H1 (cell line): ENCODE results near the gene MICA. TPM values are rescaled to one million over a fixed set of nuclear protein-coding genes. Genes with fewer than 3 reads are reported as not detected.
A peak's percentile ranks its signal among the peaks of the same experiment; 100 is the strongest.

Experiments used
- CTCF ChIA-PET: fragments of 300-600 bp; sonication (Branson Sonifier 250); formaldehyde crosslinking; loops from one replicate; lab custom pipeline; 2021; ENCODE audit not compliant: partially characterized antibody; lab: Charles Lee
- POLR2A ChIA-PET: fragments of 300-600 bp; sonication (Branson Sonifier 250); formaldehyde crosslinking; loops from one replicate; lab custom pipeline; 2021; ENCODE audit warnings: inconsistent platforms; ENCODE audit not compliant: partially characterized antibody; lab: Charles Lee
- DNase-seq, 2 experiments: peaks; one replicate each; pipeline versions ENCODE4 v3.0.0 to v3.0.0-alpha.2; 2010 to 2022; ENCODE audit warnings: low spot score in 2 of 2, low read depth in 1 of 2, mixed read lengths in 1 of 2
- FAIRE-seq: peaks from 2 replicates; lab custom pipeline; 2011; peaks lifted over from hg19 to GRCh38; lab: Jason Lieb, UNC
- H2AFZ ChIP-seq: 2 replicates; pipeline ENCODE4 v1.8.1; 2012; ENCODE audit warnings: low read length, inconsistent platforms
- H2AK5ac ChIP-seq: 2 replicates; pipeline ENCODE4 v1.6.1; 2013; ENCODE audit warnings: low read depth, low read length
- H2BK120ac ChIP-seq: replicated peaks from 2 replicates; pipeline ENCODE3; 2013; ENCODE audit warnings: low read depth, low read length, inconsistent platforms
- H2BK12ac ChIP-seq: 2 replicates; pipeline ENCODE4 v1.6.1; 2013; ENCODE audit warnings: low read depth, low read length
- H2BK15ac ChIP-seq: 2 replicates; pipeline ENCODE4 v1.6.1; 2013; ENCODE audit warnings: low read length
- H2BK20ac ChIP-seq: 2 replicates; pipeline ENCODE4 v1.6.1; 2013; ENCODE audit warnings: low read length
- H2BK5ac ChIP-seq: 2 replicates; pipeline ENCODE4 v1.6.1; 2013; ENCODE audit warnings: low read depth, low read length
- H3K14ac ChIP-seq: 2 replicates; pipeline ENCODE4 v1.6.1; 2013; ENCODE audit warnings: inconsistent platforms; ENCODE audit not compliant: insufficient read length
- H3K18ac ChIP-seq: 2 replicates; pipeline ENCODE4 v1.6.1; 2013; ENCODE audit warnings: low read length; ENCODE audit errors: extremely low read depth
- H3K23ac ChIP-seq: 2 replicates; pipeline ENCODE4 v1.6.1; 2013; ENCODE audit warnings: inconsistent platforms; ENCODE audit not compliant: insufficient read length
- H3K23me2 ChIP-seq: 2 replicates; pipeline ENCODE4 v1.6.1; 2013; ENCODE audit warnings: low read depth, low read length
- H3K27ac ChIP-seq: 2 replicates; pipeline ENCODE4 v1.6.1; 2011; ENCODE audit warnings: low read depth, low read length, inconsistent platforms
- H3K27me3 ChIP-seq, 4 experiments: replicated peaks in 1 of 4; 1 replicate in 1 of 4; 2 replicates in 3 of 4; pipeline versions ENCODE4 v1.6.1 to v1.8.1; 2011 to 2013; ENCODE audit warnings: low read length in 3 of 4, mild to moderate bottlenecking in 3 of 4, inconsistent platforms in 2 of 4, mixed read lengths in 2 of 4, moderate library complexity in 1 of 4; ENCODE audit not compliant: control insufficient read depth in 3 of 4, insufficient read depth in 3 of 4; ENCODE audit errors: extremely low read depth in 1 of 4
- H3K36me3 ChIP-seq, 4 experiments: 2 replicates each; pipeline versions ENCODE4 v1.6.1 to v1.8.1; 2011 to 2013; ENCODE audit warnings: mild to moderate bottlenecking in 4 of 4, low read length in 3 of 4, moderate library complexity in 2 of 4, control low read depth in 1 of 4, inconsistent platforms in 1 of 4; ENCODE audit not compliant: insufficient read depth in 4 of 4, control insufficient read depth in 2 of 4
- H3K4ac ChIP-seq: replicated peaks from 2 replicates; pipeline ENCODE3; 2013; ENCODE audit warnings: low read length, low read depth, mixed read lengths, inconsistent platforms; ENCODE audit not compliant: insufficient read length
- H3K4me1 ChIP-seq, 4 experiments: replicated peaks in 1 of 4; 1 replicate in 1 of 4; 2 replicates in 3 of 4; pipeline versions ENCODE4 v1.6.1 to v1.8.1; 2011 to 2013; ENCODE audit warnings: low read length in 3 of 4, inconsistent platforms in 2 of 4, mixed read lengths in 1 of 4; ENCODE audit not compliant: insufficient read depth in 4 of 4, control insufficient read depth in 3 of 4
- H3K4me2 ChIP-seq, 2 experiments: 2 replicates each; pipeline versions ENCODE4 v1.6.1 to v1.8.1; 2011 to 2013; ENCODE audit warnings: low read depth in 2 of 2, low read length in 2 of 2, control low read depth in 1 of 2, inconsistent platforms in 1 of 2, mild to moderate bottlenecking in 1 of 2; ENCODE audit not compliant: insufficient read depth in 1 of 2
- H3K4me3 ChIP-seq, 4 experiments: fragments of 200-600, 300-600 bp in 1 of 4; sonication (generic), shearing (Covaris generic), sonication (Bioruptor Twin) in 1 of 4; 2 replicates each; pipeline versions ENCODE4 v1.5.1 to v1.8.1; 2011 to 2016; ENCODE audit warnings: low read length in 4 of 4, low read depth in 3 of 4, control low read depth in 2 of 4, inconsistent platforms in 2 of 4, mild to moderate bottlenecking in 2 of 4, mixed read lengths in 1 of 4, moderate library complexity in 1 of 4; ENCODE audit not compliant: insufficient read depth in 2 of 4; ENCODE audit errors: extremely low read depth in 1 of 4
- H3K56ac ChIP-seq: replicated peaks from 2 replicates; pipeline ENCODE3; 2013; ENCODE audit warnings: low read depth, mild to moderate bottlenecking, mixed read lengths, low read length, inconsistent platforms; ENCODE audit not compliant: insufficient read length
- H3K79me1 ChIP-seq: 2 replicates; pipeline ENCODE4 v1.6.1; 2013; ENCODE audit warnings: low read depth, low read length, control low read depth
- H3K79me2 ChIP-seq, 2 experiments: 2 replicates each; pipeline versions ENCODE4 v1.6.1 to v1.8.1; 2012 to 2013; ENCODE audit warnings: low read length in 2 of 2, mild to moderate bottlenecking in 2 of 2, inconsistent platforms in 1 of 2; ENCODE audit not compliant: insufficient read depth in 2 of 2, control insufficient read depth in 1 of 2
- H3K9ac ChIP-seq, 4 experiments: replicated peaks in 1 of 4; 1 replicate in 1 of 4; 2 replicates in 3 of 4; pipeline versions ENCODE4 v1.6.1 to v1.8.1; 2011 to 2013; ENCODE audit warnings: low read depth in 3 of 4, low read length in 3 of 4, control low read depth in 2 of 4, mild to moderate bottlenecking in 2 of 4, moderate library complexity in 2 of 4, inconsistent platforms in 1 of 4; ENCODE audit errors: extremely low read depth in 1 of 4
- H3K9me3 ChIP-seq, 2 experiments: 2 replicates each; pipeline versions ENCODE4 v1.6.1 to v1.8.1; 2012 to 2013; ENCODE audit warnings: mild to moderate bottlenecking in 2 of 2, moderate library complexity in 2 of 2, control low read depth in 1 of 2, inconsistent platforms in 1 of 2, low read depth in 1 of 2, low read length in 1 of 2, mixed read lengths in 1 of 2; ENCODE audit not compliant: insufficient read depth in 2 of 2
- H4K20me1 ChIP-seq, 2 experiments: replicated peaks in 1 of 2; 2 replicates each; pipeline versions ENCODE3 to v1.8.1; 2011 to 2013; ENCODE audit warnings: inconsistent platforms in 2 of 2, low read length in 2 of 2, mild to moderate bottlenecking in 1 of 2; ENCODE audit not compliant: insufficient read depth in 2 of 2, control insufficient read depth in 1 of 2
- H4K5ac ChIP-seq: 2 replicates; pipeline ENCODE4 v1.6.1; 2013; ENCODE audit warnings: low read length, low read depth, mixed read lengths, inconsistent platforms; ENCODE audit not compliant: insufficient read length
- H4K8ac ChIP-seq: 2 replicates; pipeline ENCODE4 v1.8.0; 2013; ENCODE audit warnings: mild to moderate bottlenecking, moderate library complexity, low read length, inconsistent platforms; ENCODE audit not compliant: insufficient read depth; ENCODE audit errors: extremely low read depth
- H4K91ac ChIP-seq: replicated peaks from 2 replicates; pipeline ENCODE3; 2013; ENCODE audit warnings: low read length, mixed read lengths, inconsistent platforms; ENCODE audit not compliant: insufficient read length
- CBX8 ChIP-seq: fragments of 300-800, 300-1000 bp; sonication (generic); IDR thresholded peaks from 2 replicates; pipeline ENCODE4 v1.7.1; 2016; ENCODE audit warnings: low read depth, low read length, borderline replicate concordance
- HDAC6 ChIP-seq: IDR thresholded peaks from one replicate; pipeline ENCODE4 v1.7.1; 2012; ENCODE audit warnings: low read depth, mild to moderate bottlenecking, inconsistent platforms, low read length, moderate library complexity
- KDM5A ChIP-seq: fragments of 200-600 bp; IDR thresholded peaks from 2 replicates; pipeline ENCODE4 v1.7.1; 2012; ENCODE audit warnings: mild to moderate bottlenecking, low read length, inconsistent platforms, mixed read lengths
- SRF ChIP-seq: IDR thresholded peaks from 2 replicates; pipeline ENCODE4 v1.6.1; 2011; ENCODE audit warnings: mild to moderate bottlenecking, low read depth, low read length, moderate library complexity
- TBP ChIP-seq: IDR thresholded peaks from 2 replicates; pipeline ENCODE4 v1.6.1; 2011; ENCODE audit warnings: low read depth, low read length, improper control_type of control experiment
- WGBS, 2 experiments: shearing (Covaris generic) in 1 of 2; methylation state at CpG; one replicate each; pipeline versions ENCODE4 v1.1.6 to v1.1.7; 2013 to 2015; ENCODE audit warnings: low lambda C conversion rate in 2 of 2, mixed read lengths in 2 of 2, inconsistent platforms in 1 of 2, low coverage in 1 of 2, missing lambda C conversion rate in 1 of 2; ENCODE audit not compliant: insufficient replicate concordance in 2 of 2, insufficient coverage in 1 of 2, insufficient read length in 1 of 2; ENCODE audit errors: extremely low coverage in 1 of 2, missing lambda C conversion rate in 1 of 2; 5-methylcytosine and 5-hydroxymethylcytosine counted together
- polyA plus RNA-seq, 7 experiments: library from polyadenylated mRNA; depleted of rRNA in 3 of 7; stranded (reverse) in 5 of 7; unstranded in 2 of 7; fragments of >200 nt in 5 of 7; fragments of 200-250 nt in 2 of 7; gene quantifications; 1 replicate in 5 of 7; 2 replicates in 1 of 7; 4 replicates in 1 of 7; pipeline versions ENCODE4 v1.2.1 to v1.2.3, GENCODE V29; 2011 to 2013; ENCODE audit warnings: missing spikeins in 2 of 7, mixed read lengths in 2 of 7
- total RNA-seq: library from RNA; stranded (reverse); fragmentation: NEBNext Ultra II Directional; extraction: Animal tissue kit (Norgen Biotek cat#: 25700); gene quantifications from 2 replicates; pipeline ENCODE4 v1.2.1, GENCODE V29; 2021

The MICA gene
- total and polyA plus RNA-seq, 2 of the 8 experiments (the other 6 are each of a cell fraction or from before 2014, with no cell fraction given) = 12.5 to 16.3 TPM

- no peak overlapping the region for H3K56ac ChIP-seq
- no peak overlapping the region for H3K23ac ChIP-seq
- 94% methylated on average over 5 of the region's 5 CpGs; no CpG with 5 or more reads in 1 of the 2 experiments for WGBS, 2 experiments
- no peak overlapping the region for H3K27ac ChIP-seq
- no peak overlapping the region for H2BK120ac ChIP-seq
- no peak overlapping the region for H2AFZ ChIP-seq
- peaks cover 0 to 28% (median 15%) of the 10 kb centered on the region in 4 experiments; a peak in 6 of 8 replicates for H3K36me3 ChIP-seq
- no peak overlapping the region for H3K4me2 ChIP-seq
- H2AK5ac ChIP-seq = no peak overlapping the region
- CTCF ChIA-PET = interaction anchor here (1.0 to 1.5 kb wide), 2 partner anchors 9 to 26 kb away, joined by 4 read pairs; no protein-coding TSS in a partner anchor
- H3K9ac ChIP-seq = no peak overlapping the region; a peak in 1 of 7 replicates
- H4K5ac ChIP-seq = no peak overlapping the region
- no peak overlapping the region for H2BK15ac ChIP-seq
- H4K8ac ChIP-seq = no peak overlapping the region
- H3K79me1 ChIP-seq = no peaks in the 10 kb centered on the region
- FAIRE-seq (no peak), DNase-seq (peak in 1 of 2 experiments; percentile 33)
- no peak overlapping the region for H2BK12ac ChIP-seq
- no peaks in the 10 kb centered on the region for H3K23me2 ChIP-seq
- H3K4me1 ChIP-seq = no peaks in the 10 kb centered on the region
- H2BK20ac ChIP-seq = no peak overlapping the region
- POLR2A ChIA-PET = interaction anchor here (0.9 to 1.3 kb wide), 2 partner anchors 13 to 17 kb away, joined by 3 to 4 read pairs; partner anchors contain the start of gene MICA
- H3K18ac ChIP-seq = no peak overlapping the region
- H3K4me3 ChIP-seq = no peak overlapping the region
- H3K14ac ChIP-seq = no peak overlapping the region
- no peak overlapping the region for H3K4ac ChIP-seq
- no peak overlapping the region for H2BK5ac ChIP-seq
- peaks cover 3 to 4% of the 10 kb centered on the region in 2 experiments for H4K20me1 ChIP-seq
- H3K9me3 ChIP-seq = no peaks in the 10 kb centered on the region
- no peak overlapping the region for H4K91ac ChIP-seq
- no peaks in the 10 kb centered on the region for H3K27me3 ChIP-seq
- H3K79me2 ChIP-seq = no peaks in the 10 kb centered on the region
- no peak for TF ChIP-seq KDM5A
- TF ChIP-seq HDAC6 = no peak
- no peak for TF ChIP-seq CBX8
- no peak for TF ChIP-seq TBP
- TF ChIP-seq SRF = no peak
These were observed 13.1 kb downstream of the MICA start for GRCh38 chr6:31416394-31417014.
